A172 (cell line): Measurements from ENCODE around the gene FCGR2B. TPM values are rescaled to one million over a fixed set of nuclear protein-coding genes. Genes with fewer than 3 reads are reported as not detected.
"Not testable (repeated sequence)": the region's sequence is repeated elsewhere in the genome, so short reads cannot be mapped to it uniquely, and the experiment has no call there.

Source experiments
- DNase-seq: peaks from one replicate; pipeline ENCODE4 v3.0.0-alpha.2; 2015; ENCODE audit warnings: low spot score
- total RNA-seq: library from RNA; depleted of rRNA; stranded (reverse); fragments of >200 nt; shearing (Covaris generic); gene quantifications from 2 replicates; pipeline ENCODE4 v1.2.3, GENCODE V29; 2014

FCGR2B gene
- total RNA-seq, 1 experiment from 2014 or later, result not detected

DNA sequence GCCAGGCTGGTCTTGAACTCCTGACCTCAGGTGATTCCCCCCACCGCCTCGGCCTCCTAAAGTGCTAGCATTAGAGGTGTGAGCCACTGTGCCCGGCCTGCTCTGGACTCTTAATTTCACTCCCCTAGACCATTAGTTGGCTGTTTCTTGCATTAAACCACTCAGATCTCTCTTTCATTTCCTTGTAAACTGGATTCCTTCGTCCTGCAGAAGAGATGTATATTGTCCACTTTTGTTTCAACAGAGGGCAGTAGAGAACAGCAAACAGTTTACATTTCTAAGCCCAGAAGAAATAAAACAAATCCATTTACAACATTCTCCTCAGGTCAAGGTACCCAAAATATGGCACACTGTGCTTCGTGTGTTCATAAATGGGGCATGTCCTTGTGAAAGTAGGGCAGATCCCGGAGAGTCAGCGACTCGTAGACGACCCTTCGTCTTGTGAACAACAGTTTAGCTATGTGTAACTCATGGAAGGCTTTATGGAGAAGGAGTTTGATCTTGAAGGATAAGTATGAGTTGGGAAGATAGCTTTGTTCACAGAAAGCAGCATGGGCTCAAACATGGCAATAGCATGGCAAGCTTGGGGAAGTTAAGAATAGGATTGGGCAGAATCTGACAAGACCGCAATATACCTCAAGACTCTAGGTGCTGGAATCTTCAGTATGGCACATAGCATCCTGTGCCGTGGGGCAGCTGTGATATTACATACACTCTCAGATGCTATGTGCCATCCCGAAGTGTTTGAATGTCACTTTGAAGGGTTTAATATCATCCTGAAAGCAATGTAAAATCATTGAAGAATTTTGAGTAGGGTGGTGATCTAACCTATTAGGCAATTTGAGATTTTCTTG lies 15.2 kb upstream of the FCGR2B start:
- peak; percentile 48 for DNase-seq

DNA sequence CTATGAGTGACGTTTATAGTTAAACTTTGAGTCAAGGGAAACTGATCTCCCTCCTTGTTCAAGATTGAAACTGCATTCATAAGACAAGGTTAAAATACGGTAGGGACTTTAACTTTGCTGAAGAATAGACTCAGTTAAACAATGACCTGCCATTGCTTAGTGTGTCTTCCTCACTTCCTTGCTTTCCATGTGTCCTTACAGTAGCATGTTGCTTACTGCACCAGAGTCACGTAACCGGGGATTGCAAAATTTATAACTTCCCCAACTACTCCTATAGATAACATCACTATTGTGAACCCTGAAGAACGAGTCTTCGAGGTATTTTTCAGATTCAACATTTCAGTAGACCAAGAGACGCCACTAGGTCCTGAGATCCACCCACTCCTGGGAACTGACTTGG lies 9.4 kb upstream of the FCGR2B start:
- not testable (repeated sequence) for DNase-seq

GRCh38 chr1:161653971-161654370 lies 9.0 kb upstream of the FCGR2B start:
- not testable (repeated sequence) for DNase-seq

- not testable (repeated sequence) for DNase-seq
Observed at GRCh38 chr1:161658524-161658923, 4.4 kb upstream of the FCGR2B start.

DNA sequence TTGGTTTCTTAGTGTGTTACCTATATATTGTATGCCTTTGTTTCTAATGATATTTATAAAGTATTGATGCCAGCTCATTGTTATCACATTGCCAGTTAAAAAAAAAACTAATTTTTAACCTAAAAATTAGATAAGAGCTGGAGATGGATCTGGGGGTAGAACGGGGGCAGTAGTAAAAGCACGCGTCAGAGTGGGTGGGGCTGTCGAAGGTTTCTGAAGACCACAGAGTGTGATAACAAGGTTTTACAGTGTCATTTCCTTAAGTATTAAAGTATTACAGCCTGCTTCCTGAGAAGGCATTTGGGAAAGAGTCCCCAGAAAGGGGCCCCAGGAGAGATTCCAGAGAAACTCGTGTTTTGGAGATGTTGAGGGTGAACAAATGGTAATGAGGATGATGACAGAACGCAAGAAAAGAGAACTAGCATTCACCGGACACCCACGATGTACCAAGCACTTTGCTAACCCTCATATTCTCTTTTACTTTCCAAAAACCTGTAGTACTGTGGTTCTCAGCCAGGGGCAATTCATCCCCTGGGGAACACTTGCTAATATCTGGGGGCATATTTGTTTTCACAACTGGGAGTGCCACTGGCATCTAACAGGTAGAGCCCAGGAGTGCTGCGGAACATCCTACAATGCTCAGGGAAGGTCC lies 1.2 kb upstream of the FCGR2B start:
- DNase-seq, result not testable (repeated sequence)

DNA sequence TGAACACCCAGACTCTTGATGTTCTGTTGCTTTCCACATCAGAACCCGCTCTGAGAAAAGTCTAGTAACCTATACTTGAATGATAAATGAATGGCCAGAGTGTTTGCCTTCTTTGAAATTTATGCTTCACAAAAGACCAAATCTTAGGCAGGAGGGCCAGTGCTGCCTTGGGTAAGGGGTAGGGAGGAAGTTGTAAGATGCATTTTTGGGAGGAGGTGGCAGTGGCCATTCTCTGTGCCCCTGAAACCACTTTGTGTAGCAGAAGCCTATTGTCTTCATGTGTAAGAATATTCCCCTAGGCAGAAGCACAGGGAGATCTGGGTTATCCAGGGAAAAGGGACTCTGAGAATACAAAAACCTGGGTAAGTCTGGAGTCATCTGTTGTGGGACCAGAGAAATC lies 626 bp downstream of the FCGR2B start:
- not testable (repeated sequence) for DNase-seq

DNA sequence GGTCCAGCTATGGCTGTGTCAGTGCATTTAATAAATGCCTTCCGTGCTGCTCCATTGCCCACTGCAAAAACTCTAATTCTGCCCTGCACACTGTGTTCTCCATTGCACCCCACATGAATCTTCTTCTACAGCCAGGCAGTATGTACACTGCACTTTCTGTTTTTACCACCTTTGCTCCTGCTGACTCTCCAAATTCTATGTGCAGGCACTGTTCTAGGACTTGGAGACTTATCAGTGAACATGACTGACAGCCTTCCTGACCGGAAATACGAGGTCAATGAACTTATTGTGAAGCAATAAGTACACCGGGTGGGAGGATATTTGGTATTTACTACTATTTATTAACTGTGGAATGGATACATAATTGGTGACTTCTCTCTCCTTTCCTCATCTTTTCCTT lies 1.7 kb downstream of the FCGR2B start:
- DNase-seq, result not testable (repeated sequence)

- not testable (repeated sequence) for DNase-seq
Observed at GRCh38 chr1:161671045-161672020, 8.4 kb downstream of the FCGR2B start.

DNA sequence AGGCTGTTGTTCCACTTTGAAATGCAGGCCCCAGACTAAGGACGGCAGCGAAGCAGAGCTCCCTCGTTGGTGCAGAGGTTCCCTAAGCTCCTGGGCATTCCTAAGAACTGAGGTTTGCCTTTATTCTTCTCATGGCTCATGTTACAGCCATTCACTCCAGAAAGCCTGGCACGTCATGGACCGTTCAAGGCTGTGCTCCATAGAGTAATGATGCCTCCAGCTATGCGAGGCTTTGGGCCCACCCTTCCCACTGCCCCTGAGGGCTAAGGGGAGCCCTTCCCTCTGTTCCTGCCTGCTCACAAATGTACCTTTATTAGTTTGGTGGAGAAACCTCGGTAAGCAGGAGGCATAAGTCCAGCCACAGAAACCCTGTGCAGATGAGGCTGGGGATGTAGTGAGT lies 10.5 kb downstream of the FCGR2B start:
- not testable (repeated sequence) for DNase-seq

GRCh38 chr1:161674447-161674846 lies 11.5 kb downstream of the FCGR2B start:
- DNase-seq, result not testable (repeated sequence)

- DNase-seq, result not testable (repeated sequence)
Observed at GRCh38 chr1:161674908-161675307, 12.0 kb downstream of the FCGR2B start.

DNA sequence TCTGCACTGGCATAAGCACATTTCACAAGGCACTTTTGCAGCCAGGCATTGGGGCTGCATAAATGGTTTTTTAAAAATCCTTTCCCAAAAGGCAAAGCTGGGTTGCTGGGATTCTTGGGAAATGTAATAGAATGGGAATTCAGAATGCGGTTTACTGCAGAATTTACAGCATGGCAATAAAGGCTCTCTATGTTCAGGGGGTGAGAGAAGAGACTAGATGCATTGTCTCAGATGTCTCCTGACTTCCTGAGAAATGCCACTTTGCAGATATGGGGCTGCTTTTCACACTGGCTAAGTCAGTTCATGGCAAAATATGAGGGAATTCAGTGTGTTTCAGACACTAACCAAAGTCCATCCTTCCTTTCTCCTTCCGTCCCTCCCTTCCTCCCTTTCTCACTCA lies 13.5 kb downstream of the FCGR2B start:
- DNase-seq, result no peak

DNA sequence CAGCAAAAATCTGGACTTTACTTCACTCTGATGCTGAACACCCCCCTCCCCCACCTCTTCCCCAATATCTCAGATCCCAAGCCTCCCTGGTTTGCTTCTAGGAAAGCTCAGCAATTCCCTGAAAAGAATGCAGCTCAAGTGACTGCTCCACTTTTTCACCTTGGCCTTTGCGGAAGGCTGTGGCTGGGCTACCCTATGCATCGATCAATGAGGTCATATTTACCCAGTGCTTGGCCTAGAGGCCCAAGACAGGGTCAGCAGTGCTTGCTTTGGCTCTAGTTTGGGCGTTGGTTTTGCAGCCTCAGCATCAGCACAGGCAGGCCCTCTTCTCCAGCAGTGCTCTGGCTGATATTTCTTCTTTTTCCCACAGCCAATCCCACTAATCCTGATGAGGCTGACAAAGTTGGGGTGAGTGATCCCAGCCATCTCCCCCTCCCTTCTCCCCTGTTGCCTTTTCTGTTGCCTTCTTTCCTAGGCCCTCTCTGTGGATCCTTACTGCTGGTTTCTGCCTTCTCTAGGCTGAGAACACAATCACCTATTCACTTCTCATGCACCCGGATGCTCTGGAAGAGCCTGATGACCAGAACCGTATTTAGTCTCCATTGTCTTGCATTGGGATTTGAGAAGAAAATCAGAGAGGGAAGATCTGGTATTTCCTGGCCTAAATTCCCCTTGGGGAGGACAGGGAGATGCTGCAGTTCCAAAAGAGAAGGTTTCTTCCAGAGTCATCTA lies 14.2 kb downstream of the FCGR2B start:
- DNase-seq, result no peak

DNA sequence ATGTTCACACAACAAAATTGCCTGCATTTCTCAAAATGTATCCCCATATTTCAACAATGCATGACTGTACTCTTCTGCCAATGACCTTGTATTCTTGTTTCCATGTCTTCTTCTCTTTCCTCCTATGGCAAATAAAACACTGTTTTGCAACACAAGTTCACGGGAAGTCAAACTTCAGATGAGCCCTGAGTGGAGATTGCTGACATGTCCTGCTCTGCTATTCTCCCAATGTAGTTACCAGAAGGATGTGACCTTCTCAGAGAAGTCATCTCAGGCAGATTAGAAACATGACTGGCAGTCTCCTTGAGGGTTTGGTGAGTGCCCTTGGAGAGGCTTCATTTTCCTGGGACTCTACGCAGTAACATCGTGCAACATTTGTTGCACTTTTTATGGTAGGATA lies 15.6 kb downstream of the FCGR2B start:
- DNase-seq, result no peak

GRCh38 chr1:161681879-161682278 lies 18.9 kb downstream of the FCGR2B start:
- DNase-seq, result no peak

- DNase-seq, result no peak
Observed at GRCh38 chr1:161688946-161689345, 26.0 kb downstream of the FCGR2B start.

- no peak for DNase-seq
Observed at GRCh38 chr1:161691846-161692245, 28.9 kb downstream of the FCGR2B start.

- not testable (repeated sequence) for DNase-seq
Observed at GRCh38 chr1:161693020-161693712, 30.2 kb downstream of the FCGR2B start.

DNA sequence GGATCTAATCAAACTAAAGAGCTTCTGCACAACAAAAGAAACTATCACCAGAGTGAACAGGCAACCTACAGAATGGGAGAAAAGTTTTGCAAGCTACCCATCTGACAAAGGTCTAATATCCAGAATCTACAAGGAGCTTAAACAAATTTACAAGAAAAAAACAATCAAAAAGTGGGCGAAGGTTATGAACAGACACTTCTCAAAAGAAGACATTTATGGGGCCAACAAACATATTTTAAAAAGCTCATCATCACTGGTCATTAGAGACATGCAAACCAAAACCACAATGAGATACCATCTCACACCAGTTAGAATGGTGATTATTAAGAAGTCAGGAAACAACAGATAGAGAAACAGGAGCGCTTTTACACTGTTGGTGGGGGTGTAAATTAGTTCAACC lies 35.4 kb downstream of the FCGR2B start:
- not testable (repeated sequence) for DNase-seq

GRCh38 chr1:161702250-161702649 lies 39.3 kb downstream of the FCGR2B start:
- DNase-seq, result no peak

- DNase-seq, result no peak
Observed at GRCh38 chr1:161705537-161705936, 42.6 kb downstream of the FCGR2B start.
